Subcutaneous adipose tissue (tissue), 4 donors: ENCODE measurements around the gene ZNF777. TPM values are rescaled to one million over a fixed set of nuclear protein-coding genes. Genes with fewer than 3 reads are reported as not detected.

Experiments used
- total RNA-seq, 4 donors: library from RNA; depleted of rRNA; stranded (reverse); fragments of >200 nt; gene quantifications; one replicate each; pipeline ENCODE4 v1.1.0, GENCODE V29; 2016
- TF ChIP-seq, protein P1 (sequence below): fragments of 450-650 bp; IDR thresholded peaks from one replicate; pipeline ENCODE4 v1.5.1; 2016; ENCODE audit warnings: low read depth, mild to moderate bottlenecking, control low read depth, antibody characterized with exemption, moderate library complexity

Gene ZNF777
- total RNA-seq, 4 donors from 2014 or later: 2.4 to 8.1 (median 4.3) TPM

DNA sequence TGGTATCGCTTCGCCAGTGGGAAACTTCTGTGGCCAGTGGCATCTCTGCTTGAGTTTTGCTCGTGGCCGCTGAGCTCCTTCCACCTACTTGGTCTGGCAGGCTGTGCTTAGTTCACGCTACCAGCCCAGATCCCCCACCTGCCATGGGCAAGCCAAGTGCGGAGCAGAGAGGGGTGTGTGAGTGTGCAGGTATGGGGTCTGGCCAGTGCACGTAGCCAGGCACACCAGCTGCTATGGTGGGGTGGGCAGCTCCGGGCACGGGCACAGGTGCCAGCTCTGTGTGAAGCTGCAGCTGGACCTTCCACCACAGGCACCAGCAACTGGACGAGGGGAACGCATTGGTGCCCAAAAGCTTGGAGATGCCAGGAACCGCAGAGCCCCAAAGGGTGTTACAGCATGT is 56.5 kb downstream of the ZNF777 start:
- TF ChIP-seq, protein P1, sequence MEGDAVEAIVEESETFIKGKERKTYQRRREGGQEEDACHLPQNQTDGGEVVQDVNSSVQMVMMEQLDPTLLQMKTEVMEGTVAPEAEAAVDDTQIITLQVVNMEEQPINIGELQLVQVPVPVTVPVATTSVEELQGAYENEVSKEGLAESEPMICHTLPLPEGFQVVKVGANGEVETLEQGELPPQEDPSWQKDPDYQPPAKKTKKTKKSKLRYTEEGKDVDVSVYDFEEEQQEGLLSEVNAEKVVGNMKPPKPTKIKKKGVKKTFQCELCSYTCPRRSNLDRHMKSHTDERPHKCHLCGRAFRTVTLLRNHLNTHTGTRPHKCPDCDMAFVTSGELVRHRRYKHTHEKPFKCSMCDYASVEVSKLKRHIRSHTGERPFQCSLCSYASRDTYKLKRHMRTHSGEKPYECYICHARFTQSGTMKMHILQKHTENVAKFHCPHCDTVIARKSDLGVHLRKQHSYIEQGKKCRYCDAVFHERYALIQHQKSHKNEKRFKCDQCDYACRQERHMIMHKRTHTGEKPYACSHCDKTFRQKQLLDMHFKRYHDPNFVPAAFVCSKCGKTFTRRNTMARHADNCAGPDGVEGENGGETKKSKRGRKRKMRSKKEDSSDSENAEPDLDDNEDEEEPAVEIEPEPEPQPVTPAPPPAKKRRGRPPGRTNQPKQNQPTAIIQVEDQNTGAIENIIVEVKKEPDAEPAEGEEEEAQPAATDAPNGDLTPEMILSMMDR: no peak

DNA sequence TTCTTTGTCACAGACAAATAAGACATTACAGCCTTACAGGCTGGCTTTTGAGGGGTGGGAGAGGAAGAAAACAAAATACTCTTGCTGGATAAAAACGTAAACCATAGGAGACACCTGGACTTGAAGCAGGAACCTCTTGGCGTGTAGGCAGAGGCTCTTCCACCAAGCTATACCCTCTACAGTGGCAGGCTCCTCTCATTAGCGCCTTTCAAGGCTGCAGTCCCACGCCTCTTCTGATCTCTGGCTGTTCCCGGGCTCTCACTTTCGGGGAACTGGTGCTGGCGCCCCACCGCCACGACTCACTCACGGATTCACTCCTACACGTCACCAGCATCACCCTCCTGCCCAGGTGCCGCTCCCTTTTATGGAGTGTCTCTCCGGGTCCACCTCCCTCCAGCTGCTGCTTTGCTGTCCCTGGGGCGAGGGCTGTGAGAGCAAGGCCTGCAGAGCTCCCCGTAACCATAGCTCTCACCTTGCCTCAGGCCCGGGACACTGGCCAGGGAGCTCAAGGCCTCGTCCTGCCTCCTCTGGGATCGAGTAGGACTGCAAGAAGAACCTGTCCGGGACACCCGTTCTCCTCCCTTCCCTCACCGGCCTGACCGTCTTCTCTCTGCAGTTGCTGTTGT is 62.6 kb downstream of the ZNF777 start:
- TF ChIP-seq, protein P1: no peak

DNA sequence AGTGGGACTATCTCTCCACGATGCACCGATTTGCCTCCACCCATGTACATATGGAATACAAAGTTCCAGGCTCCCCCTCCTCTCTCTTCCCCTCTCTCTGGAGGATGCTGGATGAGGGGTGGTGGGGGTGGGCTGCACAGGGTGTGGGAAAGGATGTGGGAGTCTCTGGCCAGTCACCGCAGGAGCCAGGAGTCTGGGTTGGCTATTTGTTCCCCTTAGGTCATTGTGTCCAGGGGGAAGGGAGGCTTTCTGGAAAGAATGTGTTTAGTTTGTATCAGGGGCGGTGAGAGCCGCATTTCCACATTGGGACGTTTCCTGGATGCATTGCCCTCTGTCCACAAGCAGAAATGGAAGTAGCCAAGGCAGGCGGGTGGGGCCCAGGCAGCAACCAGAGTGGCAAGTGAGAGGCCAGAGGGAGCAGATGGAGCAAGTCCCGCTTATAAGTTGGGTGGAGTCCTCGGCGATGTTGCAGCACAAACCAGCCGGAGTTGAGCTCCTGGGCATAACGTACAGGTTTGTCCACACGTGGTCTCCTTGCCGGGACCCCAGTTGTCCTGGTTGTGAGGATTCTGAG is 63.3 kb downstream of the ZNF777 start:
- TF ChIP-seq, protein P1: no peak

DNA sequence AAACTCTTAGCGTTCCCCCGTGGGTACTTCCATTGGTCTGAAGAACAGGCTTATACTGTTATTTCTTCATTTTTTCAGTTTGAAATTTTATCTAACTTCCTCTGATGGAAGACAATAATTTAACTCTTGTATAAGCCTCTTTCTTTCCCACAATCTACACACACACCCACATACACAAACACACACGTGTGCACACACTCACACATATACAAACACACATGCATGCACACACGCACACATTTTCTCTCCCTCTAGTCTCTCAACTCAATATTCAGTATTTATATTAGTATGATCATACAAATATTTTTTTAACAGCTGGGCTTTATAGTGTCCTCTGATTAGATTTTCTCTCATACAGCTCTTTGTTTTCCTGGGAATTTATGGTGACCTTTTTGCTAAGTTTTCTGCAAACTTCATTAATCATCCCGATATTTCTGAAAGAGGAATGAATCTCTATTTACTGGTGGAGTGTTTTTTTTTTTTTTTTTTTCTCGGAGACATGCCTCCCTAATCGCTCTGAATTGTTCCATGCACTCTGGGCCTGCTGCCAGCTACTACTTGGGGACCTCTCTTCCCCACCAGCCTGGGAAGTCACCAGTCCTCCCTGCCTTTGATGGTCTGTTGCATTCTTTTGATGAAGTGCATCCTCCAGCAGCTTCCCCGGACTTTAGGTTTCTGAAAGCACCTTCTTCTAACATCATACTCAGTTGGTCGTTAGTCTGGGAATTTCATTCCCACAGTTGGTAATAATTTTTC is 75.5 kb downstream of the ZNF777 start:
- TF ChIP-seq, protein P1: no peak

Other genes starting within 250 kb of the ZNF777 start
- 1 to 10 TPM; 2.0 to 5.5 (median 4.4) TPM for gene ZNF212, start 221.4 kb downstream of the ZNF777 start, total RNA-seq
- 10 to 100 TPM in 2 of 4 donors, 1 to 10 TPM in 2; 9.1 to 30.3 (median 11.9) TPM for gene ZNF783, start 198.9 kb downstream of the ZNF777 start, total RNA-seq
- 10 to 100 TPM; 17.3 to 25.2 (median 19.8) TPM for gene ZNF746, start 36.7 kb upstream of the ZNF777 start, total RNA-seq